ENCODE data around the gene NUMB.

DNA sequence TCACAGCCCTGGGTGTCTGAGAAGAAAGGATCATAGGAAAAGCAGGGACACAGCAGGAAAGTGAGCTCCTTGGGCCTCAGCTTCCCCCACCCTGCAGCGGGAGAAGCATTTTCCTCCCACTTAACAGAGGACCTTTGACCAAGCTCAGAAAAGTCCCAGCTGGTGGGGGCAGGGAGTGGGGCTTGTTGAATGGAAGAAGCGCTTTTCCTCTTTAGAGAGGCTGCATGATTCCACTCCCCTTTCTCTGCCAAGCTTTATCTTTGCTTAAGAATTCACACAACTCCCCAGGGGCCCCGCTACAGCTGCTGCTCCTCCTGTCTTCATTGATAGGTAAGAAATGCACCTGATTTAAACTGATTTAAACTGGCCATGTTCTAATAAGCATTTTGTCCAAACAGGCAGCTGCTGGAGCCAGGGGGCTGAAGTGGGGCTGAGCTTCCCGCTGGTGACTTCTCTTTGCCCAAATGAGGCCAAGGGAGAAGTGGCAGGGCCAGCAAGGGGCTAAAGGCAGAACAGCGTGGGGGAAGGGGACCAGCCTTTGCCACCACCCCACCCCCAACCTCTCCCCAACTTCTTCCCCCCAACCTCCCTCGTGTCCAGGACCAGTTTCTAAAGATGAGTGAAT lies 222.7 kb downstream of the NUMB start:
- no peak for TF ChIP-seq GATA2 (IDR thresholded peaks at IDR 0.05; ENCODE audit: low read depth, low read length)
- TF ChIP-seq GATA3 (IDR thresholded peaks at IDR 0.05; ENCODE audit: low read depth, low read length), result no peak
